Stimulated activated CD8-positive, alpha-beta memory T cell treated with anti-CD3 and anti-CD28 coated beads, Interleukin-2, amount 100 ng/mL, for 1 hour (primary cell): ENCODE measurements around the gene CACNA2D3.

Source experiments
- DNase-seq, 2 donors: peaks; one replicate each; pipeline ENCODE4 v3.0.0-alpha.2; 2020; ENCODE audit warnings: low read depth in 2 of 2

The CACNA2D3 gene

GRCh38 chr3:54372232-54372631, 249.9 kb downstream of the CACNA2D3 start:
- no peak for DNase-seq

- DNase-seq = no peak
Measured at GRCh38 chr3:54374214-54374852, 252.0 kb downstream of the CACNA2D3 start.

GRCh38 chr3:54376142-54376807, 253.9 kb downstream of the CACNA2D3 start:
- DNase-seq = no peak

GRCh38 chr3:54376939-54377578, 254.7 kb downstream of the CACNA2D3 start:
- DNase-seq = no peak

GRCh38 chr3:54378184-54378583, 255.8 kb downstream of the CACNA2D3 start:
- no peak for DNase-seq

- DNase-seq = no peak
Measured at GRCh38 chr3:54384279-54384678, 261.9 kb downstream of the CACNA2D3 start.

GRCh38 chr3:54390582-54390981, 268.2 kb downstream of the CACNA2D3 start:
- DNase-seq = no peak

GRCh38 chr3:54393150-54393549, 270.8 kb downstream of the CACNA2D3 start:
- DNase-seq = no peak

GRCh38 chr3:54408328-54408727, 286.0 kb downstream of the CACNA2D3 start:
- no peak for DNase-seq

- no peak for DNase-seq
Measured at GRCh38 chr3:54421943-54422342, 299.6 kb downstream of the CACNA2D3 start.

GRCh38 chr3:54424292-54424691, 301.9 kb downstream of the CACNA2D3 start:
- DNase-seq = no peak

- no peak for DNase-seq
Measured at GRCh38 chr3:54426381-54426780, 304.0 kb downstream of the CACNA2D3 start.

GRCh38 chr3:54427501-54427900, 305.1 kb downstream of the CACNA2D3 start:
- no peak for DNase-seq

GRCh38 chr3:54427941-54428871, 305.9 kb downstream of the CACNA2D3 start:
- DNase-seq = no peak

- DNase-seq = no peak
Measured at GRCh38 chr3:54432975-54433374, 310.6 kb downstream of the CACNA2D3 start.

GRCh38 chr3:54433846-54434245, 311.5 kb downstream of the CACNA2D3 start:
- no peak for DNase-seq

- no peak for DNase-seq
Measured at GRCh38 chr3:54434756-54435155, 312.4 kb downstream of the CACNA2D3 start.

GRCh38 chr3:54437271-54437670, 314.9 kb downstream of the CACNA2D3 start:
- DNase-seq = no peak

- DNase-seq = no peak
Measured at GRCh38 chr3:54443561-54444161, 321.3 kb downstream of the CACNA2D3 start.

GRCh38 chr3:54445630-54446029, 323.3 kb downstream of the CACNA2D3 start:
- DNase-seq = no peak

GRCh38 chr3:54447427-54447826, 325.1 kb downstream of the CACNA2D3 start:
- DNase-seq = no peak

- no peak for DNase-seq
Measured at GRCh38 chr3:54454806-54455205, 332.5 kb downstream of the CACNA2D3 start.
